GM18520 (cell line): ENCODE measurements around the gene GAB3.

Experiments
- ATAC-seq: cut with Tn5 transposase; IDR thresholded peaks from one replicate; pipeline ENCODE4 v1.9.1; 2021; ENCODE audit not compliant: unreplicated experiment

The GAB3 gene

DNA sequence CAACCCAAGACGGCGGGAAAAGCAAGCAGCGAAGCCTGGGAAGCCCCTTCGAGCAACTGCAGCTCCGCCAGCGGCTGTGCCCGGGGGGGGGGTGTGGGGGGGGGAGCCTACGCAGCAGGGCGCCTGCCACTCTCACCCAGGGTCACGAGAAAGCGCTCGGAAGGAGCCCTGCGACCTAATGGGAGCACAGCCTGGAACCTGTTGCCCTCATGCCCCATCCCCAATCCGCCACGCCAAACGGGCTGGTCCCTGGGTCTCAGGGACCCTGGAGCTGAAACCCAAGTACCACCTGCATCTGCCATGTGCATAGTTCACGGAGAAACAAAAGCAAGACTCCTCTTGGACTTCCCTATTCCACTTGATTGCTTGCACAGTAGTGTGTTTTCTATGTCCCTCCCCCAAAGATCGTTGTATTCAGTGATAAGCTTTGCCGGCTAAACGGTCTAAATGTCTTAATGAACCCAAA is 359 bp upstream of the GAB3 start:
- ATAC-seq = no peak

DNA sequence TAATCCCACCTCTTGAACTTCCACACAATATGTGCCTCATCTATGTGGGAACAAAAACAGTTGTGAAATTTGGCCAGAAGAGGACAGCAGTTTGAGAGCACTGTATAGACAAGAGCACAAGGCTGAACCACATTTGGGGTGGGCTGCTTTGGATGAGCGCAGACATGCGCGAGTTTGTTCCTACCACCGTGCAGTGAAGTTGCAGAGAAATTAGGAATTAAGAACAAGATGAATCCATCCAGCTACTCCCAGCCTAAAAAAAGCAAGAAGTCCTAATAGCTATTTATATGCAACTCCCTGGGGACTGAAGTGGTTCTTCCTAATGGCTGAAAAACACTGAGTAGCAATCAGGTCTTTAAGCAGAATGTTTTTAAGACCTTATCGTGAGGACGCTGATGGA is 1.0 kb downstream of the GAB3 start:
- ATAC-seq = no peak

DNA sequence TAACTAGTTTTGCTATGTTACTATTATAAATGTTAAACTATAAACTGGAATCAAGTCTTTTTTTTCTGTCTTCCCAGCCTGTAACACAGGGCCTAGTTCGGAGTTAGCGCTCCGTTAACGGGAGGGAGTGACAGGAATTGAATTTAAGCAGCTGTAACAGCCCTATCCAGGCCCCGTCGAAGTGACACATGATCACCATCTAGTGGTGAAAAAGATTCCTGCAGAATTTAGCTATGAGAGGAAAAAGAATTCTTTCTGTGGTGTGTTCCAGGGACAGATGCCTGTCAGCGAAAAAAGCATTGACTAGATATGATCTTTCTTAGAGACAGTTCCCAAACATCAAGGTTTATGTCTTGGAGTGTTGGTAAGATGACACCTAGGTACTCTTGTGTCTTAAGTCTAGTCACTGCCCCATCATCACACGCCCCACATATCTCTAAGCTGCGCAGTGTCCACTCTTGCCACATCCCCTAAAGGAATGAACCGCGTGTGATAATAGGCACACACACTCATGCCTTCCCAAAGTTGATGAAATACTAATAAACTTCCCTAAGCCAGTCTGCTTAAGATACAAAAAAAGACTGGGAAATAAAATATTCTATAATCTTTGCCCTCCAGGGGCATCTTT is 2.1 kb downstream of the GAB3 start:
- ATAC-seq = no peak

DNA sequence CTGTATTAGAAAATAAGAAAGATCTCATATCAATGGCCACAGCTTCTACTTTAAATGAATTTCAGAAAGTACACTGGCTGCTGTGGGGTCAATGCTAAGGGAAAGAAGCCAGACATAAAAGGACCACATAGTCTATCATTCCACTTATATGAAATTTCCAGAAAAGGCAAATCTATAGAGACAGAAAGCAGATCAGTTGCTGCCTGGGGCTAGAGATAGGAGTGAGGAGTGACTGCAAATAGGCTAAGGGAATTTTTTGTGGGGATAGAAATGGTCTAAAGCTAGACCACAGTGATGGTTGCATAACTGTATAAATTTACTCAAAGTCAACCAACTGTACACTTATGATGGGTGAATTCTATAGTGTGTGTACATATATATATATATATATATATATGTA is 8.3 kb downstream of the GAB3 start:
- ATAC-seq = no peak

DNA sequence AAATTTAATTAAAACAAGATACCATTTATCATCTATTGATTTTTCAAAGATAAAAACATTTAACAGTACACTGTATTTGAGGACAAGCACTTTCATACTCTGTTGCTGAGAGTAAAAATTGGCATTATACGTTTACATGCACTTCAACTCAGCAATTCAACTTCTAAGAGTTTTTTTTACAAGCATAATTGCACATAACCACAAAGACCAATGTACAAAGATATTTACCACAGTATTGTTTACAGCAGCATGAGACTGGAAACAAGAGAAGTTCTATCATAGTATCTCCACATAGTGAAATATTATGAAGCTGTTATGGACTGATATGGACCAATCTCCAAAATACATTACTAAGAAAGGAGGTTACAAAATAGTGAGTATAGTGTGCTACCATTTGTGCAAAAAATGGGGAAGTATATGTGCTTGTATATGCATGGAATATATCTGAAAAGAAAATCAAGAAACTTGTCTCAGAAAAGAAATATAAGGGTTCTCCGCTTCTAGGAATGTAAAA is 10.9 kb downstream of the GAB3 start:
- no peak for ATAC-seq

DNA sequence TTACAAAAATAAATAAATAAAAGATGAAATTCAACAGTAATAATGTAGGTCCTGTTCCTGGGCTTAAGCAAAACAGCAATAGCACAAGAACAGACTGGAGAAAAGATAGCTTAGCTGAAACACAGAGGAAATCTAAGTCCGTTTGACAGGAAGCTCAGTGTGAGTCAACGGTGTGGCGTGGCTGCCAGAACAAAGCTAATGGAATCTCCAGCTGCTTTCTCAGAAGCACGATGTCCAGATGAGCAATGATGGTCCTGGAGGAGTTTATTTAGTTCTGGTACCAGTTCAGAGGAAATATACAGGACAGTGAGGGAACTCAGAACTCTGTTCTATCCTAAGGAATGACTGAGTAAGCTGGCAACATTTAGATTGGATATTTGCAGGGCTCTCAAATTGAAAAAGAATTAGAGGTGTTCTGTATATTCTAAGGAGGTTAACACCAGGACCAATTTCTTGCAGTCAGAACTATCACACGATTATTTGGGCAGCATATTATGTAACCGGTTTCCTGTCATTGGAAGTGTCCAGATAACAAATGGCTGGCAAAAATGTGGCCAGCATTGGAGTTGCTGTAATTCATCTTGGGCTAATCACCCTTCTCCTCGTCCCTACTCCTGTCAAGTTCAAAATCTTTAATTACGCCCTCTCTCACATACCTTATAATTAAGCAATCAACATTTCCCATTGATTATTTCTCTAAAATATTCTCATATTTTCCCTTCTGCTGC is 12.7 kb downstream of the GAB3 start:
- no peak for ATAC-seq

DNA sequence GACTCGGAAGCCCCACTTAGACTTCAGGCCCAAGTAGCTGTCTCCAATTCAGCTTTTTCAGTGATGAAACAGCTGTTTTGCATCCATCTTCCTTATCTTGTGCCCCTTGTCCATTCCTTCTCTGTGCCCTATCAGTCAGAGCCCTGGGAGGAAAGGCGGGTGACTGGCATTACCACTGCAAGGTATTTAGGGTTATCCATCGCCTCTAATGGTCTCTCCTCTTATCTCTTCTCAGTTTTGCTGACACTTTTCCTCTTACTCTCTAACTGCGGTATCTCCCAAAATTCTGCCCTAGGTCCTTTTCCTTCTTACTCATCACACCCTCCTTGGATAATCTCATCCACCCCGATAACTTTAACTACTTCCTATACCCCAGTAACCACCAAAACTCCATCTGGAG is 13.7 kb downstream of the GAB3 start:
- ATAC-seq = no peak

DNA sequence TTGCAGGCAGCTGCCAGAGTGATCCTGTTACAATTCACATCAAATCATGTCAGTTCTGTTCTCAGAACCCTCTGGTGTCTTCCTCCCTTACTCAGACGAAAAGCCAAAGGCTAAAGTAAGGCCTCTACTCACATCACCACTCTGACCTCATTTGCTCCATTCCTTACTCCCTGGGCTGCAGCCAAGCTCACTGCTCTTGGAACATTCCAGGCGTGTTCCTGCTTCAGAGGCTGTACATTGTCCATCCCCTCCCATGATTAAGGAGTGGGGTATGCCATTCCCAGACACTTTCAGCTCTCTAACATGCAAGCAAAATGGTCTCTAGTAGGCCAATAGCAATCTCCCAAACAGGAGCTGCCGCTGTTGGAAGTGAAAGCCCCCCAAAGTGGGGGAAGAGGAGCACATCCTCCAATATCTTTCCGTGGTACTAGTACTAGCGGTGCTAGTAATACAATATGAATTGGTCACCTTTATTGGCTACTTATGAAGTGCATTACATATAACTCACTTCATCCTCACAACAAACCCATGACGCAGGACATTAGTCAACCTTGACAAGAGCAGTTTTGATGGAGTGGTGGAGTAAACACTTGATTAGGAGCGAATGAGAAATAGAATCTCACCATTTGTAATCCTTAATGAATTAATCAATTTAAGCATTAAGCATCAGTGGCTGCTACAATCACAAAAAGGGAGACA is 15.0 kb downstream of the GAB3 start:
- ATAC-seq = no peak

DNA sequence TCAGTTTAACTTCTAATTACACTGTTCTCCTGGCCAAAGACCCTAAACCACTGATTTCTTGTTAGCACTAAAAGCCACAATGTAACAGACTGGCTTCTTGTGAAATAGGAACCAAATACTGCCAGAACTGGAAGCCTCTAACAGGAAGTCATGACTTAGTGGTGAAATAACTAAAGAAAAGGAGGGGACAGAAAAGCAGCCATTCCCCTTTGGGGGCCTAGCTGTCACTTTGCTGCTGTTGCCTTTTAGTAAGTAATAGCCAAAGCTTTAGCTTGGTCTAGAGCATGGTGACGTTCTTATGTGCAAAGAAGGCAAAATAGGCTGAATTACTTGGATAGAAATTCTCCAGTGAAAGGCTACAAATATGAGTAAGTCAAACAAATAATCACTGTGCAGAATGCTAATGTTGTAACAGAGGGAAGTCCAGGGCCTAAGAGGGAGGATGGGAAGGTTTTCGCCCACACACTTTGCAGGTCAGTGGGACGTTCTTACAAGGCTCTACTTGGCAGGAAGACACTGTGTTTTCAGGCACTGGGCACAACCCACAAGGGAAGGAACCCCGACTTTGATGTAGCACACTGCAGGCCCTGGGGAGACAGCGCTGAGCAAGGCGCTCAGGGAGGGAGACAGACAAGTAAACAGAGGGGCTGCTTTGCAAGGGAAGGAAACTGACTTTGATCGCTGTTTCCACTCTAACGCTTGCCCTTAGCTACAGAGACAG is 16.7 kb downstream of the GAB3 start:
- ATAC-seq = no peak

DNA sequence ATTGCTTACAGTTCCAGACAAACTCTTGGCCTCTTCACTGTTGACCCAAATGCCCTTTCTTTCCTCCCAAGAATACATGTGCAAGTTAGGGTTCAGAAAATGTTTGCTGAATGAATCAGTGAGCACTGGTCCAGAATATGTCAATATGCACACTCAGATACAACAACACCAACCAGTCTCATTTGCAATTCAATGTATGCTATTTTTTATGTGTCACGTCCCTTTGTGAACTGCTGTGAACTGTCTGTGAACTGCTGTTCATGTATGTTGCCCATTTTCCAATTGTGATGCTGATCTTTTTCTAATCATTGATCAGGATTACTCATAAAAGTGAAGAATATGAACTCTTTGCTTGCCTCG is 17.8 kb downstream of the GAB3 start:
- ATAC-seq = no peak

DNA sequence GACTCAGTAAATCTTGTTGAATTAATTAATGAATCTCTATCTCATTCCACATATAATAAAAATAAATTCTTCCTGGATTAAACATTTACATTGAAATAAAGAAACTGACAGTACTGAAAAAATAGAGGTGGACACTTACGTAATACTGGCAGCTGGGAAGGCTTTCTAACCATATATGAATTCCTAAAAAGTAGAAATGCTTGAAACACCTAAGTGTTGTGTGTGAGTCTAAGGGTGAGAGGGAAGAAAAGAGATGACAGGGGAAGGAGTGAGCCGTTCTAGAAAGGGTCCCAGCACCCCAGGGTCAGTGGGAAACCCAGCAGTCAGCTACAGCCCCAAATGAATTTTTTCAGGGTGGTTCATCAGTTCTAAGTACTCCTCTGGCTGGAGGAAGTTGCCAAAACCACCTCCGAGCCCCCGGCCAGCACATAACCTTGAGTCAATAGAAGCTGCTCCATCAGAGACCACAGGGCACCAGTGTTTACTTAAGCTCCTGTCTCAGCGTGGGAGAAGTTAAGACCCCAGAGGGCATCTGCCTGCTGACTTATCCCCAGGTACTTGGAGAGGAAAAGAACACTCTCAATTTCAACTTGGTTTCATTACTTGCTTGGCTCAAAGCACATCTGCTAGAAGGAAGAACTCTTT is 18.3 kb downstream of the GAB3 start:
- no peak for ATAC-seq

DNA sequence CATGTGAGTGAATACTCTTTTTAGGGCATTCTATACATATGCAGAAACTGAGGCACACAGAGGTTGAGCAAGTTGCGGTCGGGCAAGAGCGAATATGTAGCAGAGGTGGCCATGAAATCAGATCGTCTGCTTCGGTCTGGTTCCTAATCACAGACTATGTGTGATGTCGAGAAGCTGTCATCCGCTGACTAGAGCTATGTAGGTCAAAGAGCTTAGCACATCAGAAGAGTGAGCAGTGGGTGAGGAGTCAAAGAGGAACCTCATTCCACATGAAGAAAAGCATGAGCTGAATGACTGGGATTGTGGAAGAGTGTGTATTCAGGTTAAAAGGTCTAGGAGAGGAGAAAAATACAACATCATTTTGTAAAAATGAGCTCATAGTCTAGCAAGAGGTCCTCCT is 19.0 kb downstream of the GAB3 start:
- no peak for ATAC-seq

DNA sequence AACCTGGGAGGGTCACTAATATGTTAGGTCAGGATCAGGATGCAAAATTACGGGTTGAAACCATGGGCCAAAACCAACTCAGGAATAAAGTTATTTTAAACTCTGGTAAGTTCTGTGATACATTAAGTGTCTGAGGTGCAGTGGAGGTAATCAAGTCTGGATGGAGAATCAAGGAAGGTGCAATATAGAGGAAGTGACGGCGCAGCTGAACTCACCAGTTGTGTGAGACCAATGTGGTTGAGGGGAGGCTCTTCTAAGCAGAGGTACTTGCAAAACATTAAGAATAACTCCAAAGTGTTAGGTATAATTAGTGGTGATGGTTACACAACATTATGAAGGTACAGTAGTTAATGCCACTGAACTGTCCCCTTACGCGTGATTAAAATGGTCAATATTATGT is 19.7 kb downstream of the GAB3 start:
- no peak for ATAC-seq

DNA sequence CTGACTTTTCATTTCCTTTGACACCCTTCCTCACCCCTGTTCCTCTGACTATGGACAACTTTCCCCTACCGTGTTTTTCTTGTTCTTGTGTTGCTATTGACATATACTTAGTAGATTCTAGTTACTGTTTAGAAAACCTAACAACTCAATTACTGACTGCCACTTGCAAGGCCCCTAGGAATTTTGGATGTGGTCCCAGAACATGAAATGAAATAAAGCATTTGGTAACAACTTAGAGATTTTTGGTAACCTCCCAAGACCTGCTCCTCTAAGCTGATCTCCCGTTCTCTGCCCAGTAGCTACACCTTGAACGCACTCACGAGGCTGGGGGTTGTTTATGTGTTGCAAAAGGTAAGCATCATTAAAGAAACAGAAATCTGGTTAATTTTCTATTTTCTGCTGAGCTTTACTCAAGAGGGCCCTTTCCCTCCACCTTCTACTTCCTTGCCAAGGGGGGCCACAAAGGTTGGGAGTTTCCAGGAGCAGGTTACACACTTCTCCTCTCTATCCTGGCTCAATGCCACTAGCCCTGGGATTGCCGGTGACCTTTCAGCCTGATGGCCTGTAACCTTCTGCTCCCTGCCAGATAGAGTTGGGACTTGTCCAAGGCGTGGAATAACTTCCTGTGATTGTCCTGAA is 20.5 kb downstream of the GAB3 start:
- ATAC-seq = no peak

DNA sequence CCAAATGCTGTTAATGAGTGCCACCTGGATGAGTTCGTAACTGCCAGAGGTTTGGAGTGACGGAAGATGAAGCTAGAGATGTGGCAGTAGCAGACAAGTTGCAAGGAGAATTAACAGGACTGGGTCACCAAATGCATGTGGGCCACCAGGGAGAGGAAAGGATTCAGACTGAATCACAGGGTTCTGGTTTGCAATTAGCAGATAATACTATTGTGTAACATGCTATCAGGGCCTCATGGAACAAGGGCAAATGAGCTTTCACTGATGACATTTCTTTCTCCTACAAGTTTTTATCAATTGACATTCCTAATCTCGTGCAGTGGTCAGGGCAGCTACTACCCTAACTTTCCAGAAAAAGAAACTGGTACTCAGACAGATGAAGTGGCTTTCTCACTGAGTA is 21.4 kb downstream of the GAB3 start:
- no peak for ATAC-seq

DNA sequence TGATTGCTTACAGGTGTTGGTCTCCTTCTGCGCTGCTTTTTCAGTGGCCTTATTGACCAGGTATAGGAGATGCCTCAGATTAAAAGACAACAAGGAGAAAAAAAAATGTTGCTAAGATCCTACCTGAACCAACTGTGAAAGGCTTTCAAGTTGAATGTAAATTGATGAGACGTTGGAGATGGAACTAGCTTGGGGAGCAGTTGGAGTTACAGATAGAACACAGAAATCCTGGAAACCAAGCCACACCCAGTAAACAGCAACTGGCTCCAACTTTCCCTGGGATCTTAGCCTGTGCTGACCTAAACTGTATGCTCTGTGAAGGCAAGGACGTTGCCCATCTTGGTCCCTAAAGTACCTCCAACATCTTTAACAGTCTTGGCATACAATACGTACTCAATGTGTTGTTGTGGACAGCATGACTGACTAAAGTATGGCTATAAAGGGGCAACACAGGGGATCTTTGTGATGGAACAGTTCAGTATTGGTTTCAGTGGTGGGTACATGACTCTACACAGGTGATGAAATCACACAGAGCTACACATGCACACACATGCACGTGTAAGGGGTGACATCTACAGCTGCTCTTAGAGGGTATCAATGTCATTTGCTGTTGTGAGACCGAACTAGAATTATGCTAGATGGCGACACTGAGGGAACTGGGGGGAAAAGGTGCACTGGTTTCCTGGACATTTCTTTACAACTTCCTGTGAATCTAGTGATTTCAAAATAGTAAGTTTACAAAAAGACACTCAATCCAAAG is 22.3 kb downstream of the GAB3 start:
- ATAC-seq = no peak

DNA sequence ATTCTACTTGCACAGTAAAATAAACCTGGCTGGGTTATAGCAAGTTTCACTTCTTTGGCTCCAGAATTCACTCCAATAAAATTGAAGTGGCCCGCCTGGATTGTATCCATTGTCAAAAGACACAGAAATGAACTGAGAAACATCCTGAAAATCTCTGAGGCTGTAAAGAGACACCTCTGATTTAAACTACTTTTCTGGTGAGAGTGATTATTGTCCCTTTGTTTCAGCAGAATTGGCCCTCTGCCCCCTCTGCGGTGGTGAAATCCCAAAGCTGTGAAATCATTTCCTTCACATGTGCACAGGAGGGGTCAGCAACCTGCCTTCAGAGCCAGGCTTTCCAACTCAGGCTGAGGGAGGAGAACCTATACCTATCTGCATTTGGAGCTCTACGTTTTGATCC is 23.0 kb downstream of the GAB3 start:
- ATAC-seq = no peak

DNA sequence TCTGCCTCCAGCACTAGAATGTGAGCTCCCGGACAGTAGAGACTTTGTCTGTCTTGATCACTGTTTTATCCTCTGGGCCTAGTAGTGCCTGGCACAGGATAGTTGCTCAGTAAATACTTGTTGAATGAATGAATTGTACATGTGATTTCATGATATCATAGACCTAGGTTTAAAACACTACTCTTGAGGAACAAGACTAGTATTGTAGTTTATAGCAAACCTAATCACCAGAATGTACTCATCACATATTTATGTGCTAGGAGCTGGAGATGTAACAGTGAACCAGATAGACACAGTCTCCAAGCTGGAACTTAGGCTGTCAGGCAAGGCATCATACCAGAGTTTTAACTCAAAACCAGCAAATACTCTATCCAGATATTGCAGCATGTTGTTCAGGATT is 23.5 kb downstream of the GAB3 start:
- ATAC-seq = no peak

DNA sequence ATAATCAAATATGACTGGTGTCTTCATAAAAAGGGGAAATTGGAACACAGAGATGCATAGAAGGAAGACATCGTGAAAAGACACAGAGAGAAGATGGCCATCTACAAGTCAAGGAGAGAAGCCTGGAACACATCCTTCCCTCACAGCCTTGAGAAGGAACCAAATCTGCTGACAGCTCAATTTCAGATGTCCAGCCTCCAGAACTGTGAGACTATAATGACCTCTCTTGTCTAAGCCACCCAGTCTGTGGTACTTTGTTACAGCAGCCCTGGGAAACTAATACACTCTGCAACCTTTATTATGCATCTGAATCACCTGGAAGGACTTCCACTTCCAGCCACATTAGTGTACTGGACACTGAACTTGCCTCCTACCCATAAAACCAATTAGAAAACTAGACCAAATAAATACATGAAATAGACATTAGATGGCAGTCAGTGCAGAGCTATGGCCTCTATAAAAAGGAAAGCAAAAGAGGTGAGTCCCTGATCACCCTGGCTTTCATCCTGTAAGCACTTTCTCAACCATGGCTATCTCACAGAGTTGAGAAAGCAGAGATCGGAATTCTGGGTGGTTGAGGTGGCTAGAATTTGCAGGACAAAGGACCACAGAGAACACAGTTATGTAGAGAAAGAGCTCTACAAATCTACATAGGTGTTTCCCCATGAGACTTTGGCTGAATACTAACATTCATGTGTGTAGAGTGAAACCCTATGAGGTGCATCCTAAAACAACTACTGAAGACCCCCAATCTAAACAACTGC is 25.7 kb downstream of the GAB3 start:
- ATAC-seq = peak; percentile 61
